PFSK-1 (cell line): ENCODE data around the gene GNAO1.

Experiments
- POLR2AphosphoS5 ChIP-seq: IDR thresholded peaks from 2 replicates; pipeline ENCODE4 v1.6.1; 2012; ENCODE audit warnings: low read depth, mild to moderate bottlenecking, control low read depth, low read length, moderate library complexity
- TAF1 ChIP-seq: IDR thresholded peaks from 2 replicates; pipeline ENCODE4 v1.6.1; 2012; ENCODE audit warnings: low read length, control low read depth, borderline replicate concordance; ENCODE audit not compliant: insufficient read depth

DNA sequence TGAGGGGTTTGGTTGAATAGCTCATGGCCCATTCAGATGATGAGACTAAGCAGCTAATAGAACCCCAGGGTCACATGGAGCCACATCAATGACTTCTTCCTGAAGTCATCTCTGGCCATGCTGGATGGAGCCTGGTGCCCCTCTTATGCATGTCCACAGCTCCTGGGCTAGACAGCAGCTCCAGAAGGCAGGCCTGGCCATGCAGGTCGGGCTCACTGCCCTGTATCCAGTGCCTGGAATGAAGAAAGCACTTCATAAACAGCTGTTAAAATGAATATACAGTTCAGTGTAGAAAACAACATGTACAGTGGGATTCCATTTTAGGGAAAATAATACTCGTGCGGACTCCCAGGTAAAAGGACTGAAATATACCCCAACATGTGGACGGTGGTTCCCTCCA lies 73.9 kb downstream of the GNAO1 start:
- TF ChIP-seq POLR2AphosphoS5 (no peak), TAF1 (no peak)
